HG03378 (cell line): Measurements from ENCODE around the gene IMP3.
"Not testable (repeated sequence)": the region's sequence is repeated elsewhere in the genome, so short reads cannot be mapped to it uniquely, and the experiment has no call there.

Source experiments
- ATAC-seq: cut with Tn5 transposase; IDR thresholded peaks from one replicate; pipeline ENCODE4 v1.9.1; 2021; ENCODE audit warnings: mild to moderate bottlenecking, moderate library complexity; ENCODE audit not compliant: unreplicated experiment

The IMP3 gene

DNA sequence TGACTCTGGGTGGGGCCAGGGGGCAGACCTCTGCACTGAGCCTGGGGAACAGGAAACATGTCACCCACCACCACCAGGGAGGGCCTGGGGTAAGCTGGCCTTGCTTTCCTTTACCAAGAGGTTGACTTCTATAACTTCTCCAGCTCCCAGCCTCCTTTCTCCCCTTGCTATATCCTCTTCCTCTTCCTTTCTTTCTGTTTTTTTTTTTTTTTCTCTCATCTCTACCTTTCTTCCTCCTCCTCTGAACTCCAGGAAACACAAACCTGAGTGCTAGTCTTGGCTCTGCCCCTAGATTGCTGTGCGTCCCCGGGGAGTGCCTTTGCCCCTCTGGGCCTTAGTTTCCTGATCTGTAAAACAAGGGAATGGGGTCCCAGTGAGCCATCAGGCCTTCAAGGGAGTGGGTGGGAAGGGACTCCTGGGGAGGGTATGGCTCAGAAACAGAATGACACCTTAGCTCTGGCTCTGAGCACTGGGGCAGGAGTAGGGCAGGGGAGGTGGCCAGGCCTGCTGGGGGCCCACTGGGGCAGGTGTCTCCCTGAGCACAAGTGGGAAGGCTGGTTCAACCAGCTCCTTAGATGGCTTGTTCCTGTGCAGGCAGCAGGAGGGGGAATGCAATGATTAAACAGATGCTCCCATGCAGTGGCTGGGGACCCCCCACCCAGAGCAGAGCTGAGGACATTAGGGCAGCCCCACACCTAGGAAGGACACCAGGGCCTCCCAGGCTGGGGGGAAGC, 12.0 kb upstream of the IMP3 start:
- ATAC-seq: no peak

DNA sequence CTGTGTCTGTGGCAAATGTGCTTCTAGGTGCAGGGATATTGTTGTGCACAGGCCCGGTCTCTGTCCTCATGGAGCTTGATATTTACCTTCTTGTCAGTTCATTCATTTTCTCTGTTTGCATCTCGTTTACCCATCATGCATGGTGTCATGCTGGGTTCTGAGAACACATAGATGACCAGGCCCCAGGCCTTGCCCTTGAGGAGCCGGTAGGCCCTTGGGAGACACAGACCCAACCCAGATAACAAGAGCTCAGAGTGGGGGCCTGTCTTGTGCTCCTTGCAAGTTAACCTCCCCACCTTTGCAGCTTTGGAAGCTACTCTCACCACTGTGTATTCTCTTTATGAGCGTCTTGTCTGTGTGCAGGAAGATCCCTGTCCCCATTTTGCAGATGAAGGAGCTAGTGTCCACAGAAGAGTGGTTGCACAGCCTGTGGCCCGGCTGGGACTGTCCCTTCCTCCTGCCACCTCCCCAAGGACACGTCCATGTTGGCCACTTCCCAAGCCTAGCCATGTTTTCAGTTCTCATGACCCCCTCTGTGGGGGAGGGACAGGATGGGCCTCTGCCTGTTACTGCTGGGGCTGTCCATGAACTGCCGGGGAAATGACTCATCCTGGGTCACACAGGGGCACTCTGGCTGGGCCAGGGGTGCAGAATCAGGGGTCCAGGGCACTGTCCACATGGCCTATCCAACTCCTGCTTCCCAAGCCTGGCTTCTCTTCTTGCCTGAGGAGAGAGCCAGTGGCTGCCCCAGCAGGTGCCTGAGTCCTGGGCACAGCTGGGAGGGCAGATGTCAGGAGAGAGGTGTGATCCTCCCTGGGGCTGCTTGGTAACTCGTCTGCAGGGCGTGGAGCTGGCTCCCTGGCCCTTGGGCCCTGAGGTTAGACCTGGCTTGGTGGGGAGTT, 11.1 kb upstream of the IMP3 start:
- ATAC-seq: no peak

DNA sequence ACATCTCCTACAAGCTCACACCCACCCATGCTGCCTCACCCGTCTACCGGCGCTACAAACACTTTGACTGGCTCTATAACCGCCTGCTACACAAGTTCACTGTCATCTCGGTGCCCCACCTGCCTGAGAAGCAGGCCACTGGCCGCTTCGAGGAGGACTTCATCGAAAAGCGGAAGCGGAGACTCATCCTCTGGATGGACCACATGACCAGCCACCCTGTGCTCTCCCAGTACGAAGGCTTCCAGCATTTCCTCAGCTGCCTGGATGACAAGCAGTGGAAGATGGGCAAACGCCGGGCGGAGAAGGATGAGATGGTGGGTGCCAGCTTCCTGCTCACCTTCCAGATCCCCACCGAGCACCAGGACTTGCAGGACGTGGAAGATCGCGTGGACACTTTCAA, 9.8 kb upstream of the IMP3 start:
- no peak for ATAC-seq

DNA sequence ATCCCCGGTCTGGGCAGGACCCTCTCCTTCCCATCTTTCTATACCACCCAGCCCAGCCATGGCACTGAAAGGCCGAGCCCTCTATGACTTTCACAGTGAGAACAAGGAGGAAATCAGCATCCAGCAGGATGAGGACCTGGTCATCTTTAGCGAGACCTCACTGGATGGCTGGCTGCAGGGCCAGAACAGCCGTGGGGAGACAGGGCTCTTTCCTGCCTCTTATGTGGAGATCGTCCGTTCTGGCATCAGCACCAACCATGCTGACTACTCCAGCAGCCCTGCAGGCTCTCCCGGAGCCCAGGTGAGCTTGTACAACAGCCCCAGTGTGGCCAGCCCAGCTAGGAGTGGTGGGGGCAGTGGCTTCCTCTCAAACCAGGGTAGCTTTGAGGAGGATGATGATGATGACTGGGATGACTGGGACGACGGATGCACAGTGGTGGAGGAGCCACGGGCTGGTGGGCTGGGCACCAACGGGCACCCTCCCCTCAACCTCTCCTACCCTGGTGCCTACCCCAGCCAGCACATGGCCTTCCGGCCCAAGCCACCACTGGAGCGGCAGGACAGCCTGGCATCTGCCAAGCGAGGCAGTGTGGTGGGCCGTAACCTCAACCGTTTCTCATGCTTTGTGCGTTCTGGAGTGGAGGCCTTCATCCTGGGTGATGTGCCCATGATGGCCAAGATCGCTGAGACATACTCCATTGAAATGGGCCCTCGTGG, 9.2 kb upstream of the IMP3 start:
- ATAC-seq: no peak

DNA sequence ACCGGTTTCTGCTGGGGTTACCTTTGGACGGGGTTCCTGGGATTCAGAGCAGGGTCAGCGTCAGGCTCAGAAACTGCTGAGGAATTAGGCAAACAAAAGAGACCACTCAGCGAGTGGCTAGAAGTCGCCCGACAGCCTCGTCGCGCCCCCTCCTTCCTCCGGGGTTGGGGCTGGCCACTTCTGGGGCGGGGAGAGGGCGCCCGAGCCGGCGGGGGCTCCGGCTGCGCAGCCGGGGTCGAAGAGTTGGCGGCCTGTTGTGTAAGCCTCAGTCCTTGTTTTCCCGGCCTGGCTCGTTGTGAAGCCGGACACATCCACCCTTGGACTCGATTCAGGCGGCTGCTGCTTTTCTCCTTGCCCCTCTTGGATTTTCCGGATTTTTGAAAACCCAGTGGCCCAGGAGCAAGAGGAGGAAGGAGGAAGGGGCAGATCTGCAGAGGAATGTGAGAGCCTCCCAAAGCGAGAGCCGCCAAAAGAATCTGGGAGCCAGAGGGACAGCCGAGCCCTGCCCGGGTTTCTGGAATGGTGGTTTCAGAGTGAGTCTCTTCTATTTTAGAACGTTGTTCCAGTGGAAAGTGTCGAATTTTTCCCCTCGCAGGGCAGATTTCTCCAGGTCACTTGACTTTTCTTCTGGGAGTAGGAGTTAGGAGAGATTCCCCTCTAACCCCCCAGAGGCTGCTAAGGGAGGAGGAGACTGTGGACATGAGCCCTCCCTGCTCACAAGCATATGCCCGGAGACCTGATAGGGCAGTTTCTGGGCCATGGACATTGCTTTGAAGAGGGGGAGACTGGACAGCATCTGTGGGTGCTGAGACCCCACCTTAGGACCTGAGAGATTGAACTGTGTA, 8.4 kb upstream of the IMP3 start:
- ATAC-seq: no peak

DNA sequence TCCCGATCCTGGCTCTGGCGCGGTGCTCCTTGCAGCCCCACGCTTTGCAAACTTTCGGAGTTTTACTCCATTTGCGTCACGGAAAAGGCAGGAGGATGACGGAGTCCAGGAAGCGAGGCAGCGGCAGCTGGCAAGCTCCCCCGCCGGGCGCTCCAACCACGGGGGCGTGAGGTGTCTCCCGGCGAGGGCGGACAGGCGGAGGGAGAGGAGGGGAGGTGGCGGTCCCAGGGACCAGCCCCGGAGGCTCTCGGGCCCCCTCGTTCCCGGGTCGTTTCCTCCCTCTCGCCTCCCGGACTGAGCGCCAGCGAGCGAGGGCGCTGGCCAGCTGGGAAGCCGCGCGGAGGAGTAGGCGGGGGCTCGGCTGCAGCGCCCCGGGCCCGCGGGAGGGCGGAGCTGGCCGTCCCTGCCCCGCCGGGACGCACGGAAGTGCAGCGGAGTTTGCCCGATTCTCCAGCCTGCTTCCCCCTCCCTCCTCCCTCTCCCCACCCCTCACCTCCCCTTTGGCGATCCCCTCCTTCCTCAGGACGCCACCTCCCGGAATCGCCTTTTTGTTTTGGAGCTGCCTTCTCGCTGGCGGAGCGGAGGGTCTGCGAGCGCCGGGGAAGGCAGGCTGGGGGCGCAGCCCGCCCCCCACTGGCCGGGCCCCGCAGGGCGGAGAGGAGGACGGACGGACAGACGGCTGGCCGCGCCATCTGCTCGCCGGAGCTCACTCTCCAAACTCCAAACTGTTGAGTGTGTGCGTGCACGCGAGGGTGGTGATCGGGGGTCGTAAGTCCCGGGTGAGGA, 7.5 kb upstream of the IMP3 start, which contains the start of gene SNX33:
Gene SNX33, plus strand, starts transcription at position 543 of the 786 bp plus-strand sequence. CDS start 1,191 bp downstream, outside the sequence.
- ATAC-seq: no peak

DNA sequence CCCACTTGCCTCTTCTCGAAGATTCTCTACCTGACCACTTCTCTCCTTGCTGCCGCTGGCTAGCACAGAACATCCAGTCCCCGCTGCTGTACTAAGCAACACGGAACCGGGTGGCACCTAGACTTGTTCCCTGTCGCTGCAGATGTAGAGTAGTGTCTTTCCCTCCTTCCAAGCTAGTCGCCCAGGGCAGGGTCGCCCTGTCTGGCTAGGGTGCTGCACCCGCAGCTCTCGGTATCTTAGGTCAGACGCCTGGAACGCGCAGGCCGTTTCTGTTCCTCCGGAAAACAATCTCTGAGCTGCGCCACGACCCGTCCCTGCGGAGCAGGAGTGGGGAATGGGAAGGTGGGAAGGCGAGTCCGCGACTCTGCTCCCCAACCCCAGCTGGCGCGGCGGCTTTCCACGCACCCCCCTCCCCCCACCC, 6.9 kb upstream of the IMP3 start:
- no peak for ATAC-seq

DNA sequence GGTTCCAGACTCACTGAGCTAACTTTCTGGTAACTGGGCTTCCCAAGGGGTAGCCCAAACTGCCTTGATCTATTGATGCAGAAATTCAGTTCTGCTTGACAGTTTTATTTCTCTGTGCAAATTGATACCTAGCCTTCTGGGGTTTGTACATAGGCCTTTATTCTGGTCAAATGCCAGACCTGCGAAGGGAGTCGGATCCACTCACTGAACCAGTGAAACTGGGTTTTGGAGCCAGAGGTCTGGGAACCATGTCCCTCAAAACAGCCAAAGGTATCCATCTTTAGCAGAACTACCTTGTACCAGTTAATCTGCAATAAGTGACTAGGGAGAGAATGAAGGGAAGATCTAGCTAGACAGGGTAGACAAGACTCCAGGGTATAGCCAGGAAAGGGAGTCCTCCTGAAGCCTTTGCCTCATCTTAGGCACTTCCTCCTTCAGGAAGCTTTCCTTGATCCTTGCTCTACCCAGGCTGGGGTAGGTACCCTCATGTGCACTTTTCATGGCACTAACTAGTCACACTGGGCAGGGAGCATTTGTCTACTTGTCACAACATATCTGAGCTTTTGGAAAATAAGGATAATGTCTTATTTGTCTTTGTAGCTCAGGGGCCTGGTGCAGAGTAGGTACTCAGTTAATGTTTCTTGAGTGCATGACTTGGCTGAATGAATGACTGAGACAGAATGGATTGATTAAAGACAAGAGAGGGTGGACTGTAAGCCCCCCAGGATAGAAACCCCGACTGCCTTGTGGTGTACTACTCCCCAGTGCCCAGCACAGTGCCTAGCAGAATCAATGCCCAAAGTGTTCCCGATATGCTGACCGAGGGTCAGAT, 6.3 kb upstream of the IMP3 start:
- no peak for ATAC-seq

DNA sequence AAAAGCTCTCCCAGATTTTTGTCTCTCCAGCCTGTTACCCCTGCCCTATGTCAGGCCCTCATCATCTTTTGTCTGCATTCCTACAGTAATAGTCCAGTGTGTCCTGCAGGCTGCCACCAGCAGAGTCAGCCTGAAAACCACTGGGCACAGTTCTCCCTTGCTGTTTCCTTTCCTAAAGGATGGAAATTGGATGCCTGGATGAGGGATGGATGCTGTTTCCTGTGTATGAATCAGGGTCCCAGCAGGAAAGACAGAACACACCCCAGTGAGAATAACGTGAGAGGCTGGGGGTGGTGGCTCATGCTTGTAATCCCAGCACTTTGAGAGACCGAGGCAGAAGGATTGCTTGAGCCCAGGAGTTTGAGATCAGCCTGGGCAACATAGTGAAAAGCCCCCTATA, 4.4 kb upstream of the IMP3 start:
- ATAC-seq: no peak

DNA sequence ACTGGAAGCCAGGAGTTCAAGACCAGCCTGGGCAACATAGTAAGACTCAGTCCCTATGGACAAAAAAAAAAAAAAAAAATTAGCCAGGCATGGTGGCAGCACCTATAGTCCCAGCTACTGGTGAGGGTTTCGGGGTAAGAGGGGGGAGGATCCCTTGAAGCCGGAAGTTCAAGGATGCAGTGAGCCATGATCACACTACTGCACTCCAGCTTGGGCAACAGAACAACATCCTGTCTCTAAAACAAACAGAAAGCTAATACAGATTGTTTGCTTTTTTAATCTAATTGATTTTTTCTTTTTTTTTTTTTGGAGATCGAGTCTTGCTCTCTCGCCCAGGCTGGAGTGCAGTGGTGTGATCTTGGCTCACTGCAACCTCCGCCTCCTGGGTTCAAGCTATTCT, 1.6 kb upstream of the IMP3 start:
- ATAC-seq: no peak

DNA sequence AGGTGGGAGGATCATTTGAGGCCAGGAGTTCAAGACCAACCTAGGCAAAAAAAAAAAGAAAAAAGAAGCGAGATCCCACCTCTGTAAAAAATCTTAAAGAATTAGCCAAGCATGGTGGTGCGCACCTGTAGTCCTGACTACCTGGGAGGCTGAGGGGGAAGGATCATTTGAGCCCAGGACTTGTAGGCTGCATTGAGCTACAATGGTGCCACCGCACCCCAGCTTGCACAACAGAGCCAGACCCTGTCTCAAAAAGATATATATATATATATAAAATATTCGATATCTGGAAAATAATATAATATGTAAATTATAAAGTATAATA, 1.1 kb upstream of the IMP3 start:
- no peak for ATAC-seq

DNA sequence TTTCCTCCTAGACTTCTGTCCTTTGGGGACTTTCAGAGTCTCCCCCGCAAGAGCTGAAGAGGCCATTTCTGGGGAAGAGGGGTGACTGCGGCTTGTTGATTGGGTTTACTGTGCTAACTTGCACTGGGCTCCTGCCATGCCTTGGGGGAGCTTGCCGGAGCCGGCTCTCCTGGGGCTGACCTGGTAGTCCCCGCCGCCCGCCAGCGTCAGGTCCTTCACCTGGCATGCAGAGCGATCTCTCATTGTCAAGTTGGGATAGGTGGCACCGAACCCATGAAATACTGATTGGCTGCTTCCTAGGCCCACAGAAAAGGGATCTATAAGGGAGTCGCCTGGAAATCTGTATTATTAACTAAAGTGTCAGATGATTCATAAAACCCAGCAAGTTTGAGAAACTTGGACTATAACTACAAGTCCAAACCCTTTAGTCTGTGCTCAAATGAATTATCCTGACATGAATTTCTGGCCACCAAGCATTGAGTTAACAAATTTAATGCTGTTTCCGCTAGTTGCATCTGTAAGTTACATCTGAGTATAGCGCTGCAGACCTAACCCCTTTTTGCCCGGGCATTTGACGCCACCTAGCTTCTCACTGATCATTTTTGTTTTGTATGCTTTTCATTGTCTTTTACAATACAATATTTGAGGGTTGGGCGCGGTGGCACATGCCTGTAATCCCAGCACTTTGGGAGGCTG, 607 bp upstream of the IMP3 start:
- ATAC-seq: peak; percentile 22

DNA sequence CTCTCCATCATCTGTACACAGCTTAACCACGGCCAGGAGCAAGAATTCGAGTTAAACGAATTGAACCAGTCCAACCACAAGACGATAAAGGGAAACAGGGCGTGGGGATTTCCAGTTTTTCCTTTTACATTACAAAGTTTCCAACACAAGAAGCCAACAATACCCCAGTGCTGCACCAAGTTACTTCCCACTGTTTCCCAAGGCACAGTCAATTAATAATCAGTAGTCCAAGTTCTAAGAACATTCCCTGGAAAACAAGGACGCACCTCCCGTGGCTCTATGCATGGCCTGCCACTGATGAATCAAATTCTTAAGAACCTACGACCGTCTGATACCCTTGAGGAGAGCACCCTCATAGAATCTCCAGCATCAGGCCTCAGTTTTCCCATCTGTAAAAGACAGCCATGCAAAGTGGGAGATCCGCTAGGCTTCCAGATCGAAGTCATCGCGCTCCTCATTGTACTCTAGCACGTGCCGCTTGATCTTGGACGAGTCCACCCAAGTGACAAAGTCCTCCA, 774 bp downstream of the IMP3 start:
- no peak for ATAC-seq

DNA sequence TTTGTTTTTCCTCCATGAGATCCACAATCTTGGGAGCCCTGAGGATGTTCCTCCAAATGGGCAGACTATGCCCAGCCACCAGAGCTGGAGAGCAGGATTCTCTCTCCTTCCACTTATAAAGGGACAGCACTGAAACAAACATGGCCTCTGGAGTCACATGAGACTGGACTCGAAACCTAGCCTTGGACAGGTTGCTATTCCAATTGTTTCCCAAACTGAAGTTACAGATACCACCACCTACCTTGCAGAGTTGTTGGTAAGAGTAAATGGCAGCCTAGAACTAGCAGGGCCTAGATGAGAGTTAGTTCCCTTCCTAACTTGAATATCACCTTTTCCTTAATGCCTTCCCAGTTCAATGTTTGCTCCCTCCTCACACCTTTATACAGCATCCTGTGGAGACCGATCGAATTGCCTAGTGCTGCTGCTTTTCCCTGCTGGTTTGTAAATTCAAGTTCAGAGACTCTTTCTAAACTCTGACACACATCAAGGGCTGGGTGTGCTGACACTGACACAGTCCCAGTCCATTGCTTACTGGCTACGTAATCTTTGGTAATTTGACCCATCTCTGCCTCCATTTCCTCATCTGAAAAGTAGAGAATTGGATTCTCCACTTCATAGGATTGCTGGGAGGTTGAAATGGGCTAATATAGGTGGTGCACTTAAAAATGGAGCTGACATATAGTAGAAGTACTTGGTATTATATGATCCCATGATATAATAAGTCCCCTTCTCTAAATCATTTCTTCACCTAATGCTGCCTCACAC, 2.6 kb downstream of the IMP3 start:
- ATAC-seq: no peak

DNA sequence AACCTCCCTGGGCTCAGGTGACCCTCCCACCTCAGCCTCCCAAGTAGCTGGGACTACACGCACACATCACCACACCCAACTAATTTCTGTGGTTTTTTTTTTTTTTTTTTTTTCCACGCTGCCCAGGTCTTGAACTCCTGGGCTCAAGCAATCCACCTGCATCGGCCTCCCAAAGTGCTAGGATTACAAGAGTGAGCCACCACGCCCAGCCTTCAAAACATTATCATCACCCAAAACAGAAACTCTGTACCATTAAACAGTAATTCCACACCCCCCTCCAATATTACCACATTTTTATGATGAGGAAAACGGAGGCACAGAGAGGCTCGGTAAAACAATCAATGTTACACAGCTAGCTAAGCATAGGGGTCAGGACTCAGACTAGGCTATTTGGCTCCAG, 4.0 kb downstream of the IMP3 start:
- ATAC-seq: no peak

DNA sequence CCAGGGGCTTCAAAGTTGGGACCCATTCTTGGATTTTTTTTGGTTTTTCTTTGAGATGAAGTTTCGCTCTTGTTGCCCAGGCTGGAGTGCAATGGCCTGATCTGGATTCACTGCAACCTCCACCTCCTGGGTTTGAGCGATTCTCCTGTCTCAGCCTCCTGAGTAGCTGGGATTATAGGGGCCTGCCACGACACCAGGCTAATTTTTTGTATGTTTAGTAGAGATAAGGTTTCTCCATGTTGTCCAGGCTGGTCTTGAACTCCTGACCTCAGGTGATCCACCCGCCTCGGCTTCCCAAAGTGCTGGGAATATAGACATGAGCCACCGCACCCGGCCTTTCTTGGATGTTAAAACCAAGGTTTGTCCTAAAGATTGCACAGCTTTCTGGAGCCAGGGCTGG, 6.1 kb downstream of the IMP3 start:
- ATAC-seq: not testable (repeated sequence)

DNA sequence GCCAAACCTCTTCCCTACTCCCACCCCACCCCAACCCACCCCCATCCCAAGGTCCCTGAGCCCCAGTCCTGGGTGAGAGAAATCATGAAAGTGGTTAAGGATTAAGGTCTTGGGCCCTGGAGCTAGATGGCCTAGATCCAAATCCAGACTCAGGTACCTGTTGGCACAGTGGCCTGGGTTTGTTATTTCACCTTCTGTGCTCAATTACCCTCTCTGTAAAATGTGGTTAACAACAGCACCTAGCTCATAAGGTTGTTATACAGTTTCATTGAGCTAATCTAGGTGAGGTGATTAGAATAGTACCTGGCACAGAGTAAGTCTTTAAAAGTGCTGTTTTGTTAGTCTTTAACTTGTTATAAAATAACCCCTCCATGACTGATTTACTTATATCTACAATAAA, 8.1 kb downstream of the IMP3 start:
- no peak for ATAC-seq
